ENCODE measurements around the gene C3orf38.

DNA sequence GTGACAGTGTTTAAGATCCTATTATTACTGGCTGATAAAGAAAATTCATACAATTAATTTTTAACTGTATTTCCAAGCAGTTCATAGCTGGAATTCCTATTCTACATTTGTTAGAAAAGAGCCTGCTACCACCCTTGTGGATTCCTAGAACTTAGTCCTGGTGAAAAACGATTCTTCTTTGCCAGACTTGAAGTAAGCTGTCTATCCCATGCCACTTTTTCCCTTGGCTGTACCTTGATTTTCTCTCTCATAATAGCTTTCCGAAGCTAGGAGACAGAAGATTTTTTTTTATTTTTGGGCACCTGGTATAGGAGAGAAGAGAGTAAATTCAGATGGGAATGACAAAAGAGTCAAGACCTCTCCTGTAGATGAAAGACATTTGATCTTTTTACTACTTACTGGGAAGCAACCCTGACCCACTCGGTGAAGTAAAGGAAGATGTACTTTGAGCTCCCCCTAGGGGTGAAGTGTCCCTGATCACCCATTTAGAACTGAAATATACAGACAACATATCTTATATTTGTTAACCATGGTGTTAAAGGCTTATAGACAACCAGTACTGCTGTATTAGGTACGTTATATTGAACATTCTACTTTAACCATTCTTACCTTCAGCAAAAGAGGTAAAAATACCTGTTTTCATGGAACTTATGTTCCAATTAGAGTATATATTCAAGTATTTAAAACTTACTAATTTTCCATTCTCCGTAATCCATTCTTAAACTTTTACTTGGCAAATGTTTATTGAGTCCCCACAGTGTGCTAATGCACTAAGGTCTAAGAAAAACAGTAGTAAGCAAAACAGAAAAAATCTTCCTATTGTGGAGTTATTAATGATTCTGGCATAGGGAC, 36.2 kb upstream of the C3orf38 start:
- TF ChIP-seq POLR2A (IDR thresholded peaks at IDR 0.05) (no peak), CTCF (IDR thresholded peaks at IDR 0.05) (peak; percentile 55 to 76 (median 67))
